HepG2 (cell line): ENCODE results near the gene ADGRF1. TPM values are rescaled to one million over a fixed set of nuclear protein-coding genes. Genes with fewer than 3 reads are reported as not detected.

Experiments
- BCL3 ChIP-seq: sonication (generic); formaldehyde crosslinking; IDR thresholded peaks from 2 replicates; pipeline ENCODE4 v1.5.1; 2020; ENCODE audit warnings: mild to moderate bottlenecking, missing genetic modification reagents, moderate library complexity
- BCL6 ChIP-seq: IDR thresholded peaks from 2 replicates; pipeline ENCODE4 v1.6.1; 2016; ENCODE audit warnings: missing genetic modification reagents, missing compliant biosample characterization
- MBD4 ChIP-seq: IDR thresholded peaks from 2 replicates; pipeline ENCODE4 v1.6.1; 2012; ENCODE audit warnings: low read length, inconsistent platforms, borderline replicate concordance
- RAD51 ChIP-seq: fragments of 450-650 bp; IDR thresholded peaks from 2 replicates; pipeline ENCODE4 v1.6.1; 2016; ENCODE audit warnings: borderline replicate concordance
- ZFP1 ChIP-seq: IDR thresholded peaks from 2 replicates; pipeline ENCODE4 v1.6.1; 2016
- ZNF17 ChIP-seq: sonication (generic); formaldehyde crosslinking; IDR thresholded peaks from 2 replicates; pipeline ENCODE4 v1.5.0; 2020; ENCODE audit warnings: mild to moderate bottlenecking, missing genetic modification reagents
- ZNF343 ChIP-seq: sonication (generic); formaldehyde crosslinking; IDR thresholded peaks from 2 replicates; pipeline ENCODE4 v1.4.0; 2020; ENCODE audit warnings: mild to moderate bottlenecking, missing genetic modification reagents
- ZNF407 ChIP-seq: sonication (generic); formaldehyde crosslinking; IDR thresholded peaks from one replicate; pipeline ENCODE4 v1.5.1; 2020; ENCODE audit warnings: mild to moderate bottlenecking, missing genetic modification reagents; ENCODE audit errors: not compliant biosample characterization
- polyA plus RNA-seq, 8 experiments: library from polyadenylated mRNA; depleted of rRNA in 3 of 8; stranded (reverse) in 7 of 8; unstranded in 1 of 8; fragments of >200 nt; fragmentation: Illumina TruSeq in 4 of 8; extraction: Trizol in 4 of 8; gene quantifications; 2 replicates each; pipeline versions ENCODE4 v1.2.1 to v1.2.3, GENCODE V29; 2011 to 2016; ENCODE audit warnings: low read depth in 4 of 8, missing spikeins in 1 of 8, mixed read lengths in 1 of 8; ENCODE audit not compliant: insufficient read depth in 1 of 8
- total RNA-seq, 5 experiments: library from RNA; depleted of rRNA; stranded (reverse); fragments of >200 nt; fragmentation: Illumina TruSeq; extraction: Trizol; gene quantifications; 2 replicates each; pipeline ENCODE4 v1.2.3, GENCODE V29; 2016; ENCODE audit warnings: low read depth in 1 of 5
- TF ChIP-seq, protein P1 (sequence below): sonication (generic); formaldehyde crosslinking; IDR thresholded peaks from 2 replicates; pipeline ENCODE4 v1.5.0; 2020; ENCODE audit warnings: missing genetic modification reagents
- TF ChIP-seq, protein P2 (sequence below): sonication (generic); formaldehyde crosslinking; IDR thresholded peaks from 2 replicates; pipeline ENCODE4 v1.4.0; 2020; ENCODE audit warnings: mild to moderate bottlenecking, missing genetic modification reagents, borderline replicate concordance
- TF ChIP-seq, protein P3 (sequence below): IDR thresholded peaks from 2 replicates; pipeline ENCODE4 v1.6.1; 2016; ENCODE audit warnings: missing compliant biosample characterization, missing genetic modification reagents, borderline replicate concordance

Gene ADGRF1
- total and polyA plus RNA-seq, 2 of the 13 experiments (the other 11 are each of a cell fraction or from before 2014, with no cell fraction given), result not detected

- TF ChIP-seq, protein P1, sequence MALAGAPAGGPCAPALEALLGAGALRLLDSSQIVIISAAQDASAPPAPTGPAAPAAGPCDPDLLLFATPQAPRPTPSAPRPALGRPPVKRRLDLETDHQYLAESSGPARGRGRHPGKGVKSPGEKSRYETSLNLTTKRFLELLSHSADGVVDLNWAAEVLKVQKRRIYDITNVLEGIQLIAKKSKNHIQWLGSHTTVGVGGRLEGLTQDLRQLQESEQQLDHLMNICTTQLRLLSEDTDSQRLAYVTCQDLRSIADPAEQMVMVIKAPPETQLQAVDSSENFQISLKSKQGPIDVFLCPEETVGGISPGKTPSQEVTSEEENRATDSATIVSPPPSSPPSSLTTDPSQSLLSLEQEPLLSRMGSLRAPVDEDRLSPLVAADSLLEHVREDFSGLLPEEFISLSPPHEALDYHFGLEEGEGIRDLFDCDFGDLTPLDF, result no peak; the same call in 1 of the 2 replicates
- TF ChIP-seq ZNF407 (CRISPR knock-in tag), result no peak
- TF ChIP-seq, protein P2, sequence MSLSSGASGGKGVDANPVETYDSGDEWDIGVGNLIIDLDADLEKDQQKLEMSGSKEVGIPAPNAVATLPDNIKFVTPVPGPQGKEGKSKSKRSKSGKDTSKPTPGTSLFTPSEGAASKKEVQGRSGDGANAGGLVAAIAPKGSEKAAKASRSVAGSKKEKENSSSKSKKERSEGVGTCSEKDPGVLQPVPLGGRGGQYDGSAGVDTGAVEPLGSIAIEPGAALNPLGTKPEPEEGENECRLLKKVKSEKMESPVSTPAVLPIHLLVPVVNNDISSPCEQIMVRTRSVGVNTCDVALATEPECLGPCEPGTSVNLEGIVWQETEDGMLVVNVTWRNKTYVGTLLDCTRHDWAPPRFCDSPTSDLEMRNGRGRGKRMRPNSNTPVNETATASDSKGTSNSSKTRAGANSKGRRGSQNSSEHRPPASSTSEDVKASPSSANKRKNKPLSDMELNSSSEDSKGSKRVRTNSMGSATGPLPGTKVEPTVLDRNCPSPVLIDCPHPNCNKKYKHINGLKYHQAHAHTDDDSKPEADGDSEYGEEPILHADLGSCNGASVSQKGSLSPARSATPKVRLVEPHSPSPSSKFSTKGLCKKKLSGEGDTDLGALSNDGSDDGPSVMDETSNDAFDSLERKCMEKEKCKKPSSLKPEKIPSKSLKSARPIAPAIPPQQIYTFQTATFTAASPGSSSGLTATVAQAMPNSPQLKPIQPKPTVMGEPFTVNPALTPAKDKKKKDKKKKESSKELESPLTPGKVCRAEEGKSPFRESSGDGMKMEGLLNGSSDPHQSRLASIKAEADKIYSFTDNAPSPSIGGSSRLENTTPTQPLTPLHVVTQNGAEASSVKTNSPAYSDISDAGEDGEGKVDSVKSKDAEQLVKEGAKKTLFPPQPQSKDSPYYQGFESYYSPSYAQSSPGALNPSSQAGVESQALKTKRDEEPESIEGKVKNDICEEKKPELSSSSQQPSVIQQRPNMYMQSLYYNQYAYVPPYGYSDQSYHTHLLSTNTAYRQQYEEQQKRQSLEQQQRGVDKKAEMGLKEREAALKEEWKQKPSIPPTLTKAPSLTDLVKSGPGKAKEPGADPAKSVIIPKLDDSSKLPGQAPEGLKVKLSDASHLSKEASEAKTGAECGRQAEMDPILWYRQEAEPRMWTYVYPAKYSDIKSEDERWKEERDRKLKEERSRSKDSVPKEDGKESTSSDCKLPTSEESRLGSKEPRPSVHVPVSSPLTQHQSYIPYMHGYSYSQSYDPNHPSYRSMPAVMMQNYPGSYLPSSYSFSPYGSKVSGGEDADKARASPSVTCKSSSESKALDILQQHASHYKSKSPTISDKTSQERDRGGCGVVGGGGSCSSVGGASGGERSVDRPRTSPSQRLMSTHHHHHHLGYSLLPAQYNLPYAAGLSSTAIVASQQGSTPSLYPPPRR (CRISPR knock-in tag), result peak; percentile 91
- peak; percentile 63; the same call in 1 of the 2 replicates for TF ChIP-seq MBD4
- TF ChIP-seq BCL3, result no peak
- peak; percentile 73; the same call in 1 of the 2 replicates for TF ChIP-seq ZFP1 (CRISPR knock-in tag)
- TF ChIP-seq BCL6 (CRISPR knock-in tag), result peak; percentile 98
- TF ChIP-seq ZNF343 (CRISPR knock-in tag), result 0 out of 2 replicates have a peak, but pooled peaks have one; percentile 58
- no peak for TF ChIP-seq ZNF17 (CRISPR knock-in tag)
- TF ChIP-seq, protein P3, sequence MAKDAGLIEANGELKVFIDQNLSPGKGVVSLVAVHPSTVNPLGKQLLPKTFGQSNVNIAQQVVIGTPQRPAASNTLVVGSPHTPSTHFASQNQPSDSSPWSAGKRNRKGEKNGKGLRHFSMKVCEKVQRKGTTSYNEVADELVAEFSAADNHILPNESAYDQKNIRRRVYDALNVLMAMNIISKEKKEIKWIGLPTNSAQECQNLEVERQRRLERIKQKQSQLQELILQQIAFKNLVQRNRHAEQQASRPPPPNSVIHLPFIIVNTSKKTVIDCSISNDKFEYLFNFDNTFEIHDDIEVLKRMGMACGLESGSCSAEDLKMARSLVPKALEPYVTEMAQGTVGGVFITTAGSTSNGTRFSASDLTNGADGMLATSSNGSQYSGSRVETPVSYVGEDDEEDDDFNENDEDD (CRISPR knock-in tag), result 0 out of 2 replicates have a peak, but pooled peaks have one; percentile 68
- no peak for TF ChIP-seq RAD51
These were observed 33.7 kb upstream of the ADGRF1 start (continued) for GRCh38 chr6:47075741-47076421.
